C4-2B (cell line): Measurements from ENCODE around the gene TTC39A.

Experiments used
- H3K27ac ChIP-seq: fragments of 450-650 bp; 2 replicates; pipeline ENCODE4 v1.5.1; 2017
- ZFX ChIP-seq: fragments of 450-650 bp; IDR thresholded peaks from 2 replicates; pipeline ENCODE4 v1.6.1; 2017
- TF ChIP-seq, protein P1 (sequence below): fragments of 450-650 bp; conservative IDR thresholded peaks from 2 replicates; pipeline ENCODE4 v1.5.1; 2017; ENCODE audit warnings: mild to moderate bottlenecking

TTC39A gene

DNA sequence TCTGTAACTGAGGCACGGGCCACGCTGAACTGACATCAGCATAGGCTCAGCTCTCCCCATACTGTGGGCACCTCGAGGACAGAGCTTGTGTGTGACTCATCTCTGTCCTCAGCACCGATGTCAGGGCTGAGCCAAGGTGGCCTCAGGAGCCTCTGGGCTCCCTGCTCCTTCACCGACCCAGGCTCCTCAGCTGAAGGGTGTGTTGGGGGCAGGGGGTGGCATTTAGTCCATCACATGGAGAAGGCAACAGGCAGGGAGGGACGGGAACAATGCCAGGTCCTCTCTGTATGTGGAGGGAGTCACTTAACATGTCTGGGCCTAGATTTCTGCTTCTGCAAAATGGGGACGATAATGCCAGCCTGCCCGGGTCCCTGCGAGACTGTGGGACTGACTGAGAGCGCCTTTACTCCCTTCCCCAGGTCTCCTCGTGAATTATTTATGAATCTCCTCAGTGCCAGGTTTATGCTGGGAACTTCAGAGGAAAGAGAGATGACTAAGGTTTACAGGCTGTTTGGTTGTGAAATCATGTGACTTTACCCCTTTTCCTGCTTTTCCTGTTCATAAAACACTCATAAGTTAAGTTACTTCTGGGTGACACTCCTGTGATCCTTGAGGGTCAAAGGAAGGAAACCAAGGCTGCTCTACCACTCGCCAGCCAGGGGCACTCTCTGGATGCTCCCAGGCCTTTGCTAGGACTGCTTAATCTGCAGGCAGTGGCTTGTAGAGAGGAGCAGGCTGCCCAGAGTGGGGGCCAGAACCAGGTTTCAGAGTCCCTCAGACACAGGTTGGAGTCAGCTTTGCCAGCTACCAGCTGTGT lies 16.2 kb downstream of the TTC39A start:
- peak overlapping the region; percentile 79 for H3K27ac ChIP-seq
- TF ChIP-seq ZFX, result peak; percentile 19; the same call in 1 of the 2 replicates
- TF ChIP-seq, protein P1, sequence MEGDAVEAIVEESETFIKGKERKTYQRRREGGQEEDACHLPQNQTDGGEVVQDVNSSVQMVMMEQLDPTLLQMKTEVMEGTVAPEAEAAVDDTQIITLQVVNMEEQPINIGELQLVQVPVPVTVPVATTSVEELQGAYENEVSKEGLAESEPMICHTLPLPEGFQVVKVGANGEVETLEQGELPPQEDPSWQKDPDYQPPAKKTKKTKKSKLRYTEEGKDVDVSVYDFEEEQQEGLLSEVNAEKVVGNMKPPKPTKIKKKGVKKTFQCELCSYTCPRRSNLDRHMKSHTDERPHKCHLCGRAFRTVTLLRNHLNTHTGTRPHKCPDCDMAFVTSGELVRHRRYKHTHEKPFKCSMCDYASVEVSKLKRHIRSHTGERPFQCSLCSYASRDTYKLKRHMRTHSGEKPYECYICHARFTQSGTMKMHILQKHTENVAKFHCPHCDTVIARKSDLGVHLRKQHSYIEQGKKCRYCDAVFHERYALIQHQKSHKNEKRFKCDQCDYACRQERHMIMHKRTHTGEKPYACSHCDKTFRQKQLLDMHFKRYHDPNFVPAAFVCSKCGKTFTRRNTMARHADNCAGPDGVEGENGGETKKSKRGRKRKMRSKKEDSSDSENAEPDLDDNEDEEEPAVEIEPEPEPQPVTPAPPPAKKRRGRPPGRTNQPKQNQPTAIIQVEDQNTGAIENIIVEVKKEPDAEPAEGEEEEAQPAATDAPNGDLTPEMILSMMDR, result no peak

DNA sequence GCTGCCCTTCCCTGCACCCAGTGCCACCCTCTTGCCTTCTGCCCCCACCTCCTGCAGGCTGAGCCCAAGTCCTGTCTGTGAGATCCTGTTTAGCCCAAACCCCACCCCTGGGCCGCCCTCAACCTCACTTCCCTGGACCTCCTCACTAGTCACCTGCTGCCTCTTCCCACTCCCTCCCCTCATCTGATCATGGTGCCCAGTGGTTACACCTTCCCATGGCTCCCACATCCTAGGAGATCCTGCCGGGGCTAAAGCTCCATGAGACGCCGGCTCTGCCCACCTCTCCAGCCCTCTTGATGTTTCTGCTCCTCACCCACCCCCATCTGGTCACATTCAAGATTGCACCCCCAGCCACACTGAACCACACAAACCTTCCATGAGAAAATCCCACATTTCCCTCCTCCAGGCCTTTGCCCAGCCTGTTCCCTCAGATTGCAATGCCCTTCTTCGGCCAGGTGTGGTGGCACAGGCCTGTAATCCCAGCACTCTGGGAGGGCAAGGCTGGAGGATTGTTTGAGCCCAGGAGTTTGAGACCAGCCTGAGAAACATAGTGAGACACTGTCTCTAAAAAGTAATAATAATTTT lies 17.0 kb downstream of the TTC39A start:
- TF ChIP-seq ZFX, result no peak
- TF ChIP-seq, protein P1, result no peak; the same call in 1 of the 2 replicates

DNA sequence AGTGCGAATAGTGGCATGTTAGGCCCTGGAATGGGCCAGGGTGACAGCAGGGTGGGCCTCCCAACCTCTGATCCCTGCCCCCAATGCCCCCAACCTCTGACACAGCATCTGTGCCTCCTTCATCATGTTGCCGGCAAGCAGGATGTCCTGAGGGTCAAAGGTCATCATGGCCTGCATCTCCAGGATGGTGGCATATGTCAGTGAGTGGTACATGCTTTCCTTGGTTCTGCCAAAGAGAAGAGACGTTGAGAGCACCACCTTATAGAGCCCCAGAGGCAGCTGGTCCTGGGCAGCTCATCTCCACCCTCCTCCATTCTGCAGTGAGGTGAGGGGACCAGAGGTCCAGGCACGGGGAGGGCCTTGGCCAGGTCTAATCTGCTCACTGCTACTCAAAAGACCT lies 17.6 kb downstream of the TTC39A start:
- H3K27ac ChIP-seq, result peak overlapping the region; percentile 79
- TF ChIP-seq, protein P1, result no peak
- no peak for TF ChIP-seq ZFX

More for the DNA sequence above, 17.0 kb downstream of the TTC39A start:
- H3K27ac ChIP-seq, result peak overlapping the region; percentile 79

DNA sequence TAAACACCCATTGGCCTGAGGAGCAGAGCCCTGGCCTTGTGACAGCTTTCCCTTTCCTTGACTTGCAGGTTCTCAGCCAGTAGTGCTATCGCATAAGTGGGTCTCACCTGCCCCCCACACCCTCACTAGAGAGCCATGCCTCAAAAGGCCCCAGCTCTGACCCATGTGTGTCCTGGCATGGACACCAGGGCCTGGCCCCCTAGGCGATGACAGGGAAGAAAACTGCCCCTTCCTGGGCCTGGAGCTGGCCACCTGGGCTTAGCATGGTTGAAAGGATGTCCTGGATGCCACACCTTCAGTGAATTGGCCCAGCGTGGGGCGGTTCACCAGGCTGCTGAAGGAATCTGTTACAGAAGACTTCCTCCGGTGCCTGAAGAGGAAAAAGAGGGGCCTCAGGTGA lies 18.5 kb downstream of the TTC39A start:
- TF ChIP-seq, protein P1, result no peak
- no peak for TF ChIP-seq ZFX
- H3K27ac ChIP-seq, result no peak overlapping the region

DNA sequence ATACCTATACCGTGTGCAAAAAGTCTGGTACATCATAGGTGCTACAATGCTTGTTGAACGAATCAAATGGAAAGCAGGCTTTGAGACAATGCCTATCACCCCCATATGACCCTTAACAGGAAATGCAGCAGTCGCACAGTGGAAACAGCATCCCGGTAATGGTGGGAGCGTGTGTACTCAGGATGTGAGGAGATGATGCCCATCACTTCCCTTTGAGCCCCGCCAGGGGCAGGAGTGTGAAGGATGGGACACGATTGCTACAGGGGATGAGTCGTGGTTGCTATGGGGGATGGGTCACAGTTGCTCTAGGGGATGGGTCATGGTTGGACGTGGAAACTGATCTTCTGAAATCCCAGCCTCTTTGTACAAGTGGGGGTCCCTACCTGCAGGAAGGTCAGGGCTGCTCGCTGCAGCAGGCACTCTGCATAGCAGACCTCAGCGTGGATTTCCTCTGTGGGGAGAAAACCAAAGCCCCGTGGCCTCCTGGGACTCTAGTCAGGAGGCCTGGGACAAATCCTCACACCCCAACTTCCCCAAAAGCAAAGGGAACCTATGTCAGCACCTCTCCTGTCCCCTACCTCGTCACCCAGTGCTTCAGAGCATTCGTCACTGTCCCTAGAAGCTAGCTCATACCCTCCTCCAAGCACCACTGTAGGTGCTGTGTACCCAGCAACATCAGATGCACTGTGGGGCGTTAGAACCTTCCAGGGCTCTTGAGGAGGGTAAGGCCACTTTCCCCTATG lies 19.3 kb downstream of the TTC39A start:
- no peak overlapping the region for H3K27ac ChIP-seq
- TF ChIP-seq, protein P1, result no peak
- no peak for TF ChIP-seq ZFX

DNA sequence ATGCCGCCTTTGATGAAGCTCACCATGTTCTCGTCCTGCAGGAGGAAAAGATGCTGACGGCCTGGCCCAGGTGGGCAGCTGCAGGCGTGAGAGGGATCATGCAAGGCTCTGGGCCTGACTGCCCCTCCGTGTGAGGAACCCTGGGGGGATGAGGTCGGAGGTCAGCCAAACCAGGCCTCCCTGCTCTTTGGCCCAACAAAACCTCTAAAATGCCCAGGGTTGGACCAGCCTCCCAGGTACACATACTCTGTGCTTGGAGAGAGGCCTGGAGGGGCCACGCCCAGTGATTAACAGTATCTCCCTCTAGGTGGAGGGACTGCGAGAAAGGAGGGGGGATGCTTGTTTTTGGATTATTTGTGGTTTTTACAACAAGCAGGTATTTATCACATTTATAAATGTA lies 21.1 kb downstream of the TTC39A start:
- H3K27ac ChIP-seq, result no peak overlapping the region
- TF ChIP-seq ZFX, result no peak
- TF ChIP-seq, protein P1, result no peak

DNA sequence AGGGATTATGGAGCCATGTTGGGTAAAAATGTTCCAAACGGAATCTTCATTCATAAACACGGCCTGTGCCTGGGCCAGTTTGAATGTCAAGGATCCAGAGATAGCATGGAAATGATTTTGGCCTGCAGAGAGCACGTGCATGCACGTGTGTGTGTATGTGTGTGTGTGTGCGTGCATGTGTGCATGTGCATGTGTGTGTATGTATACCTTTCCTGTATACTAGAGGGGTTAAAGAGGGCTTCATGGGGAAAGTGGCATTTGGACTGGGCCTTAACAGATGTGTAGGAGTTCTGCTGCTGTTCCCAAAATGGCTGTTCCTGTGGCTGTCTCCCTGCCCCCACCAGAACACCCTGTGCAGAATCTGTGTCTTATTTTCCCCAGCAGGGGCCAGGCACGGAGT lies 21.7 kb downstream of the TTC39A start:
- H3K27ac ChIP-seq, result no peak overlapping the region
- TF ChIP-seq, protein P1, result no peak
- no peak for TF ChIP-seq ZFX
